Omental fat pad (tissue), 4 donors: ENCODE results near the gene GNAZ. TPM values are rescaled to one million over a fixed set of nuclear protein-coding genes. Genes with fewer than 3 reads are reported as not detected.

Experiments used
- ATAC-seq: fragments of 150-250 bp; one replicate; pipeline ENCODE4 v1.9.1; 2016; ENCODE audit warnings: mild to moderate bottlenecking, moderate library complexity; ENCODE audit not compliant: low FRiP score
- DNase-seq: peaks from one replicate; pipeline ENCODE4 v3.0.0-alpha.2; 2019; ENCODE audit warnings: low spot score
- CTCF ChIP-seq, 3 donors: fragments of 450-650 bp; IDR thresholded peaks; one replicate each; pipeline ENCODE4 v1.5.1; 2016 to 2017; ENCODE audit warnings: antibody characterized with exemption in 3 of 3, mild to moderate bottlenecking in 3 of 3, moderate library complexity in 2 of 3
- total RNA-seq, 4 donors: library from RNA; depleted of rRNA; stranded (reverse); fragments of >200 nt; gene quantifications; one replicate each; pipeline ENCODE4 v1.1.0, GENCODE V29; 2016

Gene GNAZ
- total RNA-seq, 4 donors from 2014 or later: 8.6 to 25.1 (median 16.5) TPM

- DNase-seq: no peak
- no peak for ATAC-seq
- TF ChIP-seq CTCF (IDR thresholded peaks at IDR 0.05): no peak
These were observed 10.4 kb downstream of the GNAZ start for GRCh38 chr22:23080613-23081290.

- no peak for DNase-seq
- no peak for TF ChIP-seq CTCF (IDR thresholded peaks at IDR 0.05)
- no peak for ATAC-seq
These were observed 12.4 kb downstream of the GNAZ start for GRCh38 chr22:23082534-23083314.

GRCh38 chr22:23083315-23084021 lies 13.1 kb downstream of the GNAZ start:
- DNase-seq (no peak), ATAC-seq (no peak)
- no peak for TF ChIP-seq CTCF (IDR thresholded peaks at IDR 0.05)

- ATAC-seq (no peak), DNase-seq (no peak)
- no peak for TF ChIP-seq CTCF (IDR thresholded peaks at IDR 0.05)
These were observed 14.4 kb downstream of the GNAZ start for GRCh38 chr22:23084453-23085350.

GRCh38 chr22:23085351-23085671 lies 15.0 kb downstream of the GNAZ start:
- no peak for ATAC-seq
- no peak for TF ChIP-seq CTCF (IDR thresholded peaks at IDR 0.05)
- DNase-seq: no peak

GRCh38 chr22:23085785-23086184 lies 15.5 kb downstream of the GNAZ start:
- ATAC-seq (no peak), DNase-seq (no peak)
- TF ChIP-seq CTCF (IDR thresholded peaks at IDR 0.05): no peak
